Neural cell (in vitro differentiated cells): Measurements from ENCODE around the gene ABCB4.

Experiments used
- EP300 ChIP-seq: fragments of 450-650 bp; conservative IDR thresholded peaks from 2 replicates; pipeline ENCODE4 v1.6.1; 2014; ENCODE audit warnings: antibody characterized with exemption, mild to moderate bottlenecking, moderate library complexity; ENCODE audit not compliant: poor library complexity, severe bottlenecking
- EZH2 ChIP-seq: fragments of 200-600, 300-800 bp; shearing (Covaris generic), sonication (generic); IDR thresholded peaks from 2 replicates; pipeline ENCODE4 v1.6.1; 2014; ENCODE audit warnings: antibody characterized with exemption, low read length, borderline replicate concordance, mild to moderate bottlenecking; ENCODE audit not compliant: insufficient read depth, poor library complexity, severe bottlenecking
- MXI1 ChIP-seq: fragments of 450-650 bp; conservative IDR thresholded peaks from 2 replicates; pipeline ENCODE4 v1.6.1; 2014; ENCODE audit warnings: antibody characterized with exemption, mild to moderate bottlenecking; ENCODE audit not compliant: poor library complexity, severe bottlenecking
- POLR2AphosphoS5 ChIP-seq: IDR thresholded peaks from 2 replicates; pipeline ENCODE4 v1.6.1; 2012
- RAD21 ChIP-seq: fragments of 450-650 bp; conservative IDR thresholded peaks from 2 replicates; pipeline ENCODE4 v1.6.1; 2014; ENCODE audit warnings: antibody characterized with exemption, mild to moderate bottlenecking, moderate library complexity
- SMC3 ChIP-seq: fragments of 450-650 bp; conservative IDR thresholded peaks from 2 replicates; pipeline ENCODE4 v1.6.1; 2014; ENCODE audit warnings: antibody characterized with exemption, mild to moderate bottlenecking, moderate library complexity; ENCODE audit not compliant: poor library complexity
- TF ChIP-seq, protein P1 (sequence below): fragments of 450-650 bp; IDR thresholded peaks from 2 replicates; pipeline ENCODE4 v1.5.1; 2014; ENCODE audit warnings: antibody characterized with exemption, mild to moderate bottlenecking, moderate library complexity; ENCODE audit not compliant: poor library complexity, severe bottlenecking
- TF ChIP-seq, protein P2 (sequence below): IDR thresholded peaks from 2 replicates; pipeline ENCODE4 v1.6.1; 2012; ENCODE audit warnings: borderline replicate concordance

GRCh38 chr7:87505557-87506245, 30.2 kb upstream of the ABCB4 start:
- TF ChIP-seq EP300 (no peak), POLR2AphosphoS5 (no peak), MXI1 (no peak), SMC3 (no peak), RAD21 (no peak), EZH2 (no peak)
- TF ChIP-seq, protein P1, sequence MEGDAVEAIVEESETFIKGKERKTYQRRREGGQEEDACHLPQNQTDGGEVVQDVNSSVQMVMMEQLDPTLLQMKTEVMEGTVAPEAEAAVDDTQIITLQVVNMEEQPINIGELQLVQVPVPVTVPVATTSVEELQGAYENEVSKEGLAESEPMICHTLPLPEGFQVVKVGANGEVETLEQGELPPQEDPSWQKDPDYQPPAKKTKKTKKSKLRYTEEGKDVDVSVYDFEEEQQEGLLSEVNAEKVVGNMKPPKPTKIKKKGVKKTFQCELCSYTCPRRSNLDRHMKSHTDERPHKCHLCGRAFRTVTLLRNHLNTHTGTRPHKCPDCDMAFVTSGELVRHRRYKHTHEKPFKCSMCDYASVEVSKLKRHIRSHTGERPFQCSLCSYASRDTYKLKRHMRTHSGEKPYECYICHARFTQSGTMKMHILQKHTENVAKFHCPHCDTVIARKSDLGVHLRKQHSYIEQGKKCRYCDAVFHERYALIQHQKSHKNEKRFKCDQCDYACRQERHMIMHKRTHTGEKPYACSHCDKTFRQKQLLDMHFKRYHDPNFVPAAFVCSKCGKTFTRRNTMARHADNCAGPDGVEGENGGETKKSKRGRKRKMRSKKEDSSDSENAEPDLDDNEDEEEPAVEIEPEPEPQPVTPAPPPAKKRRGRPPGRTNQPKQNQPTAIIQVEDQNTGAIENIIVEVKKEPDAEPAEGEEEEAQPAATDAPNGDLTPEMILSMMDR, result no peak
- TF ChIP-seq, protein P2, sequence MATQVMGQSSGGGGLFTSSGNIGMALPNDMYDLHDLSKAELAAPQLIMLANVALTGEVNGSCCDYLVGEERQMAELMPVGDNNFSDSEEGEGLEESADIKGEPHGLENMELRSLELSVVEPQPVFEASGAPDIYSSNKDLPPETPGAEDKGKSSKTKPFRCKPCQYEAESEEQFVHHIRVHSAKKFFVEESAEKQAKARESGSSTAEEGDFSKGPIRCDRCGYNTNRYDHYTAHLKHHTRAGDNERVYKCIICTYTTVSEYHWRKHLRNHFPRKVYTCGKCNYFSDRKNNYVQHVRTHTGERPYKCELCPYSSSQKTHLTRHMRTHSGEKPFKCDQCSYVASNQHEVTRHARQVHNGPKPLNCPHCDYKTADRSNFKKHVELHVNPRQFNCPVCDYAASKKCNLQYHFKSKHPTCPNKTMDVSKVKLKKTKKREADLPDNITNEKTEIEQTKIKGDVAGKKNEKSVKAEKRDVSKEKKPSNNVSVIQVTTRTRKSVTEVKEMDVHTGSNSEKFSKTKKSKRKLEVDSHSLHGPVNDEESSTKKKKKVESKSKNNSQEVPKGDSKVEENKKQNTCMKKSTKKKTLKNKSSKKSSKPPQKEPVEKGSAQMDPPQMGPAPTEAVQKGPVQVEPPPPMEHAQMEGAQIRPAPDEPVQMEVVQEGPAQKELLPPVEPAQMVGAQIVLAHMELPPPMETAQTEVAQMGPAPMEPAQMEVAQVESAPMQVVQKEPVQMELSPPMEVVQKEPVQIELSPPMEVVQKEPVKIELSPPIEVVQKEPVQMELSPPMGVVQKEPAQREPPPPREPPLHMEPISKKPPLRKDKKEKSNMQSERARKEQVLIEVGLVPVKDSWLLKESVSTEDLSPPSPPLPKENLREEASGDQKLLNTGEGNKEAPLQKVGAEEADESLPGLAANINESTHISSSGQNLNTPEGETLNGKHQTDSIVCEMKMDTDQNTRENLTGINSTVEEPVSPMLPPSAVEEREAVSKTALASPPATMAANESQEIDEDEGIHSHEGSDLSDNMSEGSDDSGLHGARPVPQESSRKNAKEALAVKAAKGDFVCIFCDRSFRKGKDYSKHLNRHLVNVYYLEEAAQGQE, result no peak
